ENCODE data around the gene TLE5.

The TLE5 gene

DNA sequence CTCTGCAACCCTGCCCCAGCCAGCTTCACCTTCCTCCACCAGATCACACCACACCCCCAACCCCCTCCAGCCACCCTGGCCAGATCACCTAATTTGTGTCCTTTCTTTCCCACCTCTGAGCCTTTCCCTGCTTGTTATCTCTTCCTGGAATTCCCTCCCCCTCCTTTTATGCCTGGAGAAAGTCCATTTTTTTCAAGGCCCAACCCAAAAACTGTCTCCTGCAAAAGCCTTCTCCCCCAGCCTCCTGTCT lies 28.0 kb downstream of the TLE5 start:
- H3K4me3 ChIP-seq (ENCODE audit: low read depth, low read length), result no peak overlapping the region
- TF ChIP-seq CTCF (IDR thresholded peaks at IDR 0.05; ENCODE audit: low read depth, low read length), result no peak

GRCh38 chr19:3033595-3034405 lies 28.5 kb downstream of the TLE5 start:
- H3K4me3 ChIP-seq (ENCODE audit: low read depth, low read length), result no peak overlapping the region
- no peak for TF ChIP-seq CTCF (IDR thresholded peaks at IDR 0.05; ENCODE audit: low read depth, low read length)

DNA sequence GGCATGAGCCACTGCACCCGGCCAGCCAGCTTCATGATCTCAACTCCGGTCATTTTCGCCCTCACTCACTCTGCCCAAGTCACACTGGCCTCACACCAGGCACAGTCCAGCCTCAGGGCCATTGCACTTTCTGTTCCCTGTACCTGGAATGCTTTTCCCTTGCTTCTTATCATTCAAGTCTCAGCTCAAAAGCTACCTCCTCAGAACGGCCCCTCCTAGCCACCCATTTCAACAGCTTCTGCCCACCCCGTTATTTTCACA lies 30.8 kb downstream of the TLE5 start:
- no peak for TF ChIP-seq CTCF (IDR thresholded peaks at IDR 0.05; ENCODE audit: low read depth, low read length)
- H3K4me3 ChIP-seq (ENCODE audit: low read depth, low read length), result no peak overlapping the region

GRCh38 chr19:3029065-3029923 lies 33.0 kb downstream of the TLE5 start, which contains the start of gene TLE2:
TSS of gene TLE2 (minus strand) at chr19:3029280. CDS start at chr19:3028904, 376 bp downstream.
- peak within 1 kb of the TSS; percentile 39 for H3K4me3 ChIP-seq (ENCODE audit: low read depth, low read length)
- TF ChIP-seq CTCF (IDR thresholded peaks at IDR 0.05; ENCODE audit: low read depth, low read length), result no peak

GRCh38 chr19:3028305-3029064 lies 33.8 kb downstream of the TLE5 start:
- no peak for TF ChIP-seq CTCF (IDR thresholded peaks at IDR 0.05; ENCODE audit: low read depth, low read length)
- H3K4me3 ChIP-seq (ENCODE audit: low read depth, low read length), result peak overlapping the region; percentile 39

GRCh38 chr19:3027981-3028304 lies 34.4 kb downstream of the TLE5 start:
- no peak for TF ChIP-seq CTCF (IDR thresholded peaks at IDR 0.05; ENCODE audit: low read depth, low read length)
- H3K4me3 ChIP-seq (ENCODE audit: low read depth, low read length), result no peak overlapping the region

GRCh38 chr19:3027292-3027691 lies 35.0 kb downstream of the TLE5 start:
- no peak overlapping the region for H3K4me3 ChIP-seq (ENCODE audit: low read depth, low read length)
- TF ChIP-seq CTCF (IDR thresholded peaks at IDR 0.05; ENCODE audit: low read depth, low read length), result no peak

All from WI38 (cell line).